Fibroblast of upper back skin (primary cell): ENCODE measurements around the gene GRM8.
"Not testable (repeated sequence)": the region's sequence is repeated elsewhere in the genome, so short reads cannot be mapped to it uniquely, and the experiment has no call there.

Source experiments
- DNase-seq: peaks from one replicate; pipeline ENCODE4 v3.0.0-alpha.2; 2013

GRM8 gene

GRCh38 chr7:127021857-127022256 lies 230.9 kb downstream of the GRM8 start:
- no peak for DNase-seq

GRCh38 chr7:127021019-127021738 lies 231.6 kb downstream of the GRM8 start:
- no peak for DNase-seq

GRCh38 chr7:127018889-127019288 lies 233.9 kb downstream of the GRM8 start:
- DNase-seq: no peak

- no peak for DNase-seq
These were observed 235.5 kb downstream of the GRM8 start for GRCh38 chr7:127017196-127017595.

- DNase-seq: no peak
These were observed 252.0 kb downstream of the GRM8 start for GRCh38 chr7:127000725-127001124.

GRCh38 chr7:126996659-126997058 lies 256.1 kb downstream of the GRM8 start:
- no peak for DNase-seq

- no peak for DNase-seq
These were observed 259.0 kb downstream of the GRM8 start for GRCh38 chr7:126993626-126994213.

- DNase-seq: no peak
These were observed 264.7 kb downstream of the GRM8 start for GRCh38 chr7:126988022-126988421.

- DNase-seq: no peak
These were observed 273.0 kb downstream of the GRM8 start for GRCh38 chr7:126979722-126980121.

- no peak for DNase-seq
These were observed 273.9 kb downstream of the GRM8 start for GRCh38 chr7:126978865-126979264.

- DNase-seq: no peak
These were observed 279.7 kb downstream of the GRM8 start for GRCh38 chr7:126973066-126973465.

- no peak for DNase-seq
These were observed 280.2 kb downstream of the GRM8 start for GRCh38 chr7:126972571-126972970.

- DNase-seq: no peak
These were observed 293.1 kb downstream of the GRM8 start for GRCh38 chr7:126959649-126960048.

- no peak for DNase-seq
These were observed 294.4 kb downstream of the GRM8 start for GRCh38 chr7:126958367-126958766.

- no peak for DNase-seq
These were observed 295.3 kb downstream of the GRM8 start for GRCh38 chr7:126957443-126957842.

GRCh38 chr7:126953461-126953860 lies 299.3 kb downstream of the GRM8 start:
- DNase-seq: no peak

- DNase-seq: no peak
These were observed 304.1 kb downstream of the GRM8 start for GRCh38 chr7:126948664-126949063.

- DNase-seq: no peak
These were observed 311.9 kb downstream of the GRM8 start for GRCh38 chr7:126940723-126941307.

GRCh38 chr7:126937171-126937570 lies 315.6 kb downstream of the GRM8 start:
- no peak for DNase-seq

- DNase-seq: no peak
These were observed 321.2 kb downstream of the GRM8 start for GRCh38 chr7:126931581-126931980.

- DNase-seq: no peak
These were observed 322.6 kb downstream of the GRM8 start for GRCh38 chr7:126930166-126930565.

- no peak for DNase-seq
These were observed 328.3 kb downstream of the GRM8 start for GRCh38 chr7:126924477-126924876.

GRCh38 chr7:126911627-126912026 lies 341.1 kb downstream of the GRM8 start:
- DNase-seq: not testable (repeated sequence)

GRCh38 chr7:126908564-126908963 lies 344.2 kb downstream of the GRM8 start:
- not testable (repeated sequence) for DNase-seq
